ENCODE results near the gene AP2B1. TPM values are rescaled to one million over a fixed set of nuclear protein-coding genes. Genes with fewer than 3 reads are reported as not detected.

The AP2B1 gene
- total RNA-seq, 2 donors from 2014 or later = 220 to 274 TPM

GRCh38 chr17:35713069-35713728, 126.1 kb downstream of the AP2B1 start:
- no peaks in the 10 kb centered on the region for H3K27me3 ChIP-seq
- no peak overlapping the region for H3K27ac ChIP-seq
- no peaks in the 10 kb centered on the region for H3K9me3 ChIP-seq
- TF ChIP-seq CTCF (IDR thresholded peaks at IDR 0.05) = no peak
- H3K4me1 ChIP-seq = no peaks in the 10 kb centered on the region
- no peak overlapping the region for H3K9ac ChIP-seq (ENCODE audit: low read depth in 2 of 2, low read length in 2 of 2)
- no peak for DNase-seq
- intact Hi-C loops (cut with DNase I) = no loop called here
- peaks cover 32% of the 10 kb centered on the region for H3K36me3 ChIP-seq
- H3K4me3 ChIP-seq = no peak overlapping the region

GRCh38 chr17:35714988-35715387, 127.9 kb downstream of the AP2B1 start:
- Histone ChIP-seq H3K4me1 (no peaks in the 10 kb centered on the region), H3K9ac (ENCODE audit: low read depth in 2 of 2, low read length in 2 of 2) (no peak overlapping the region), H3K27me3 (no peaks in the 10 kb centered on the region), H3K4me3 (no peak overlapping the region), H3K27ac (no peak overlapping the region), H3K9me3 (no peaks in the 10 kb centered on the region), H3K36me3 (peaks cover 28% of the 10 kb centered on the region)
- intact Hi-C loops (cut with DNase I) = no loop called here
- no peak for TF ChIP-seq CTCF (IDR thresholded peaks at IDR 0.05)
- DNase-seq = no peak

- Histone ChIP-seq H3K4me1 (no peaks in the 10 kb centered on the region), H3K9me3 (no peaks in the 10 kb centered on the region), H3K27me3 (no peaks in the 10 kb centered on the region), H3K9ac (ENCODE audit: low read depth in 2 of 2, low read length in 2 of 2) (no peak overlapping the region), H3K4me3 (no peak overlapping the region), H3K27ac (no peak overlapping the region), H3K36me3 (peaks cover 23% of the 10 kb centered on the region)
- intact Hi-C loops (cut with DNase I) = no loop called here
- no peak for DNase-seq
- no peak for TF ChIP-seq CTCF (IDR thresholded peaks at IDR 0.05)
Measured at GRCh38 chr17:35715416-35715815, 128.3 kb downstream of the AP2B1 start.

- Histone ChIP-seq H3K4me3 (no peak overlapping the region), H3K27ac (no peak overlapping the region)
Measured at GRCh38 chr17:35716173-35716572, 129.1 kb downstream of the AP2B1 start.

GRCh38 chr17:35716897-35717465, 129.9 kb downstream of the AP2B1 start:
- H3K4me1 ChIP-seq = no peaks in the 10 kb centered on the region
- no peaks in the 10 kb centered on the region for H3K27me3 ChIP-seq
- no peak overlapping the region for H3K9ac ChIP-seq (ENCODE audit: low read depth in 2 of 2, low read length in 2 of 2)
- DNase-seq = no peak
- no peaks in the 10 kb centered on the region for H3K9me3 ChIP-seq
- no peak overlapping the region for H3K27ac ChIP-seq
- intact Hi-C loops (cut with DNase I) = no loop called here
- TF ChIP-seq CTCF (IDR thresholded peaks at IDR 0.05) = no peak
- peaks cover 16% of the 10 kb centered on the region for H3K36me3 ChIP-seq
- H3K4me3 ChIP-seq = no peak overlapping the region

More at GRCh38 chr17:35716173-35716572, 129.1 kb downstream of the AP2B1 start:
- Histone ChIP-seq H3K27me3 (no peaks in the 10 kb centered on the region), H3K9me3 (no peaks in the 10 kb centered on the region), H3K9ac (ENCODE audit: low read depth in 2 of 2, low read length in 2 of 2) (no peak overlapping the region), H3K4me1 (no peaks in the 10 kb centered on the region), H3K36me3 (peaks cover 16% of the 10 kb centered on the region)
- no peak for TF ChIP-seq CTCF (IDR thresholded peaks at IDR 0.05)
- no peak for DNase-seq
- intact Hi-C loops (cut with DNase I) = no loop called here
